BLaER1 treated with 17β-estradiol and CSF1 and Interleukin-3, amounts not matched to agents 10 nM and 100 nM (cell line): ENCODE data around the gene DNASE1L1.

Experiments
- H3K27ac ChIP-seq, 11 experiments: shearing (Covaris generic); formaldehyde crosslinking; 2 replicates each; pipeline ENCODE4 v1.8.1; 2022
- H3K27me3 ChIP-seq, 11 experiments: shearing (Covaris generic); formaldehyde crosslinking; 2 replicates each; pipeline ENCODE4 v1.8.1; 2022
- H3K36me3 ChIP-seq, 11 experiments: shearing (Covaris generic); formaldehyde crosslinking; 2 replicates each; pipeline ENCODE4 v1.8.1; 2022
- H3K4me1 ChIP-seq, 10 experiments: shearing (Covaris generic); formaldehyde crosslinking; 2 replicates each; pipeline ENCODE4 v1.8.1; 2022
- H3K4me2 ChIP-seq, 11 experiments: shearing (Covaris generic); formaldehyde crosslinking; 2 replicates each; pipeline ENCODE4 v1.8.1; 2022
- H3K4me3 ChIP-seq, 10 experiments: shearing (Covaris generic); formaldehyde crosslinking; 2 replicates each; pipeline ENCODE4 v1.8.1; 2022
- H3K9ac ChIP-seq, 11 experiments: shearing (Covaris generic); formaldehyde crosslinking; 2 replicates each; pipeline ENCODE4 v1.8.1; 2022
- H3K9me3 ChIP-seq, 11 experiments: shearing (Covaris generic); formaldehyde crosslinking; replicated peaks in 1 of 11; 2 replicates each; pipeline ENCODE4 v1.8.1; 2022
- H4K20me1 ChIP-seq, 11 experiments: shearing (Covaris generic); formaldehyde crosslinking; 2 replicates each; pipeline ENCODE4 v1.8.1; 2022
- Cebpa-rat ChIP-seq, 11 experiments: shearing (Covaris generic); IDR thresholded peaks; 2 replicates each; pipeline ENCODE4 v1.8.1; 2022

The DNASE1L1 gene

GRCh38 chrX:154409222-154409871, at the start of gene DNASE1L1:
DNASE1L1 (minus strand) TSS chrX:154409254; CDS start chrX:154405568, 3,686 bp downstream.
- H3K9ac ChIP-seq: peak within 1 kb of the TSS; percentile 63 to 81 (median 75)
- H3K36me3 ChIP-seq: peaks cover 0 to 17% (median 4%) of the 10 kb centered on the region in 11 experiments; a peak in 4 of 22 replicates
- peak within 1 kb of the TSS; percentile 79 to 91 (median 87) for H3K4me2 ChIP-seq
- H3K27me3 ChIP-seq: peaks cover 0 to 37% (median 7%) of the 10 kb centered on the region in 11 experiments; a peak in 14 of 22 replicates
- peaks cover 0 to 27% (median 13%) of the 10 kb centered on the region in 11 experiments; a peak in 17 of 22 replicates for H3K9me3 ChIP-seq
- peak within 1 kb of the TSS in 10 of 11 experiments; percentile 11 to 88 (median 67); a peak in 21 of 22 replicates for H3K27ac ChIP-seq
- H3K4me1 ChIP-seq: peaks cover 30 to 43% (median 36%) of the 10 kb centered on the region in 10 experiments
- peaks cover 0 to 19% (median 0%) of the 10 kb centered on the region in 11 experiments; a peak in 5 of 22 replicates for H4K20me1 ChIP-seq
- no peak for TF ChIP-seq Cebpa-rat (IDR thresholded peaks at IDR 0.05)
- H3K4me3 ChIP-seq: peak within 1 kb of the TSS; percentile 47 to 69 (median 56)

GRCh38 chrX:154458116-154458953, 49.3 kb upstream of the DNASE1L1 start, which contains the start of gene PLXNA3:
PLXNA3 (plus strand) TSS chrX:154458281; CDS start chrX:154460184, 1,903 bp downstream.
- H4K20me1 ChIP-seq: peaks cover 39 to 54% (median 41%) of the 10 kb centered on the region in 11 experiments; a peak in 21 of 22 replicates
- peak within 1 kb of the TSS; percentile 85 to 95 (median 91) for H3K27ac ChIP-seq
- peaks cover 12 to 22% (median 14%) of the 10 kb centered on the region in 10 experiments; a peak in 19 of 20 replicates for H3K4me1 ChIP-seq
- peaks cover 6 to 39% (median 15%) of the 10 kb centered on the region in 11 experiments; a peak in 16 of 22 replicates for H3K27me3 ChIP-seq
- no peak for TF ChIP-seq Cebpa-rat (IDR thresholded peaks at IDR 0.05)
- H3K4me3 ChIP-seq: peak within 1 kb of the TSS; percentile 78 to 87 (median 83)
- peaks cover 19 to 33% (median 27%) of the 10 kb centered on the region in 11 experiments; a peak in 20 of 22 replicates for H3K36me3 ChIP-seq
- peak within 1 kb of the TSS; percentile 86 to 96 (median 92) for H3K9ac ChIP-seq
- peaks cover 0 to 48% (median 14%) of the 10 kb centered on the region in 11 experiments; a peak in 13 of 22 replicates for H3K9me3 ChIP-seq
- H3K4me2 ChIP-seq: peak within 1 kb of the TSS; percentile 87 to 94 (median 90)

- Histone ChIP-seq H3K27ac (peak overlapping the region; percentile 85 to 95 (median 91)), H3K9ac (peak overlapping the region; percentile 86 to 96 (median 92))
Measured at GRCh38 chrX:154457491-154458115, 48.5 kb upstream of the DNASE1L1 start.

GRCh38 chrX:154452823-154453222, 43.8 kb upstream of the DNASE1L1 start:
- peaks cover 6 to 49% (median 21%) of the 10 kb centered on the region in 11 experiments; a peak in 16 of 22 replicates for H3K36me3 ChIP-seq
- H3K4me1 ChIP-seq: peaks cover 0 to 5% (median 0%) of the 10 kb centered on the region in 10 experiments; a peak in 2 of 20 replicates
- no peak overlapping the region for H3K4me3 ChIP-seq
- H4K20me1 ChIP-seq: peaks cover 0 to 50% (median 10%) of the 10 kb centered on the region in 11 experiments; a peak in 9 of 22 replicates
- no peak overlapping the region for H3K27ac ChIP-seq
- no peak overlapping the region for H3K4me2 ChIP-seq
- TF ChIP-seq Cebpa-rat (IDR thresholded peaks at IDR 0.05): no peak
- H3K9ac ChIP-seq: no peak overlapping the region
- H3K27me3 ChIP-seq: peaks cover 27 to 78% (median 64%) of the 10 kb centered on the region in 11 experiments; a peak in 21 of 22 replicates
- H3K9me3 ChIP-seq: peaks cover 0 to 25% (median 10%) of the 10 kb centered on the region in 11 experiments; a peak in 12 of 22 replicates

More at GRCh38 chrX:154457491-154458115, 48.5 kb upstream of the DNASE1L1 start:
- Histone ChIP-seq H3K27me3 (peaks cover 6 to 41% (median 21%) of the 10 kb centered on the region in 11 experiments; a peak in 16 of 22 replicates), H3K9me3 (peaks cover 0 to 48% (median 14%) of the 10 kb centered on the region in 11 experiments; a peak in 13 of 22 replicates), H3K36me3 (peaks cover 15 to 32% (median 23%) of the 10 kb centered on the region in 11 experiments; a peak in 20 of 22 replicates), H3K4me3 (peak overlapping the region; percentile 78 to 87 (median 83)), H3K4me1 (peaks cover 12 to 22% (median 14%) of the 10 kb centered on the region in 10 experiments; a peak in 19 of 20 replicates), H4K20me1 (peaks cover 33 to 47% (median 36%) of the 10 kb centered on the region in 11 experiments; a peak in 21 of 22 replicates), H3K4me2 (peak overlapping the region; percentile 46 to 92 (median 75))
- TF ChIP-seq Cebpa-rat (IDR thresholded peaks at IDR 0.05): no peak

- no peak for TF ChIP-seq Cebpa-rat (IDR thresholded peaks at IDR 0.05)
- Histone ChIP-seq H3K4me3 (no peak overlapping the region), H3K27ac (no peak overlapping the region), H4K20me1 (peaks cover 0 to 74% (median 25%) of the 10 kb centered on the region in 11 experiments; a peak in 15 of 22 replicates), H3K36me3 (peaks cover 6 to 73% (median 23%) of the 10 kb centered on the region in 11 experiments; a peak in 16 of 22 replicates), H3K27me3 (peaks cover 27 to 97% (median 85%) of the 10 kb centered on the region in 11 experiments; a peak in 21 of 22 replicates), H3K9ac (no peak overlapping the region; a peak in 1 of 22 replicates), H3K4me2 (no peak overlapping the region), H3K9me3 (peaks cover 0 to 7% (median 0%) of the 10 kb centered on the region in 11 experiments; a peak in 5 of 22 replicates), H3K4me1 (peaks cover 0 to 20% (median 4%) of the 10 kb centered on the region in 10 experiments; a peak in 10 of 20 replicates)
Measured at GRCh38 chrX:154450312-154450711, 41.3 kb upstream of the DNASE1L1 start.

GRCh38 chrX:154449618-154450017, 40.6 kb upstream of the DNASE1L1 start:
- peaks cover 0 to 72% (median 25%) of the 10 kb centered on the region in 11 experiments; a peak in 15 of 22 replicates for H4K20me1 ChIP-seq
- no peak overlapping the region for H3K4me2 ChIP-seq
- H3K4me1 ChIP-seq: peaks cover 5 to 25% (median 11%) of the 10 kb centered on the region in 10 experiments; a peak in 19 of 20 replicates
- no peak overlapping the region for H3K27ac ChIP-seq
- peaks cover 0 to 6% (median 0%) of the 10 kb centered on the region in 11 experiments; a peak in 5 of 22 replicates for H3K9me3 ChIP-seq
- peaks cover 6 to 73% (median 23%) of the 10 kb centered on the region in 11 experiments; a peak in 16 of 22 replicates for H3K36me3 ChIP-seq
- H3K27me3 ChIP-seq: peaks cover 22 to 96% (median 80%) of the 10 kb centered on the region in 11 experiments; a peak in 21 of 22 replicates
- no peak overlapping the region for H3K9ac ChIP-seq
- no peak overlapping the region for H3K4me3 ChIP-seq
- no peak for TF ChIP-seq Cebpa-rat (IDR thresholded peaks at IDR 0.05)

- H4K20me1 ChIP-seq: peaks cover 0 to 75% (median 25%) of the 10 kb centered on the region in 11 experiments; a peak in 15 of 22 replicates
- H3K27me3 ChIP-seq: peaks cover 21 to 91% (median 72%) of the 10 kb centered on the region in 11 experiments; a peak in 21 of 22 replicates
- H3K4me3 ChIP-seq: no peak overlapping the region
- peaks cover 9 to 29% (median 18%) of the 10 kb centered on the region in 10 experiments; a peak in 19 of 20 replicates for H3K4me1 ChIP-seq
- TF ChIP-seq Cebpa-rat (IDR thresholded peaks at IDR 0.05): no peak
- H3K27ac ChIP-seq: no peak overlapping the region
- H3K4me2 ChIP-seq: no peak overlapping the region
- H3K9me3 ChIP-seq: peaks cover 0 to 10% (median 0%) of the 10 kb centered on the region in 11 experiments; a peak in 5 of 22 replicates
- H3K9ac ChIP-seq: no peak overlapping the region
- H3K36me3 ChIP-seq: peaks cover 6 to 73% (median 23%) of the 10 kb centered on the region in 11 experiments; a peak in 16 of 22 replicates
Measured at GRCh38 chrX:154448484-154448883, 39.4 kb upstream of the DNASE1L1 start.
